Activated naive CD4-positive, alpha-beta T cell (primary cell): ENCODE data around the gene APOLD1.
"Not testable (repeated sequence)": the region's sequence is repeated elsewhere in the genome, so short reads cannot be mapped to it uniquely, and the experiment has no call there.

Experiments used
- DNase-seq, 4 experiments: peaks; one replicate each; lab custom pipeline; 2025; lab: John Stamatoyannopoulos, UW

APOLD1 gene

GRCh38 chr12:12807970-12808702, 22.7 kb downstream of the APOLD1 start:
- DNase-seq = peak in 2 of 4 experiments; percentile 42 to 50

DNA sequence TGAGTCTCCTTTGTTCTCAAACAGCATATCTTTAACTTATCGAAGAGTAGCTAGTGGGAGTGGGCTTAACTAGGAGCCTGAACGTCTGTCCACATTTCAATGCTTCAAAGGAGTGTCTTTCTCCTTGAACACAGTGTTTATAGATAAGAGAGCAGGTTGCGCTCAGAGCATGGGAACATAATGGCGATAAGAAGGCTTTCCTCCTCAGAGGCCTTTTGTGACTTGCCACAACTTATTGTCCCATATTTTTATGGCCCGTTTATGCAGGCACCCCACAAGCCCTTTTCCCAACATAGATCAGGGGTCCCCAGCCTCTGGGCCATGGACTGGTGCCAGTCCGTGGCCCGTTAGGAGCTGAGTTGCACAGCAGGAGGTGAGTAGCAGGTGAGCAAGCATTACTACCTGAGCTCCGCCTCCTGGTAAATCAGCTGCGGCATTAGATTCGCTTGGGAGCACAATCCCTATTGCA, 25.1 kb downstream of the APOLD1 start:
- DNase-seq = no peak

- no peak for DNase-seq
Observed at GRCh38 chr12:12811343-12811742, 25.9 kb downstream of the APOLD1 start.

GRCh38 chr12:12812174-12812573, 26.7 kb downstream of the APOLD1 start:
- no peak for DNase-seq

DNA sequence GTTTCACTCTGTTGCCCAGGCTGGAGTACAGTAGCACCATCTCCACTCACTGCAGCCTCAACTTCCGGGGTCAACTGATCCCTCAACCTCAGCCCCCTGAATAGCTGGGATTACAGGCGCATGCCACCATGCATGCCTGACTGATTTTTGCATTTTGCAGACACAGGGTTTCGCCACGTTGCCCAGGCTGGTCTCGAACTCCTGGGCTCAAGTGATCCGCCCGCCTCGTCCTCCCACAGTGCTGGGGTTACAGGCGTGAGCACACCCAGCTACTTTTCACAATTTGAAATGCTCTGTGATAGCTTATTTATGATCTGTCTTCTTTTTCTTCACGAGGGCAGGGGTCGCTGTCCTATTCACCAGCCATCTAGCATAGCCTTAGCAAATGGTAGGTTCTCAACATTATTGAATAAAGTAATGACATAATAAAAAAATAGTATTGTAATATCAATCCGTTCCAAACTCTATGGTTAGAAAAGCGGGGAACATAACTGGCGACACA, 27.2 kb downstream of the APOLD1 start:
- DNase-seq = no peak

GRCh38 chr12:12813120-12814101, 28.0 kb downstream of the APOLD1 start, which contains the start of gene DDX47:
Gene DDX47 (plus strand): TSS chr12:12813346. CDS start chr12:12813368, 22 bp downstream.
- DNase-seq = peak; percentile 95 to 97 (median 97)

- DNase-seq = no peak
Observed at GRCh38 chr12:12817616-12818015, 32.2 kb downstream of the APOLD1 start.

- DNase-seq = no peak
Observed at GRCh38 chr12:12818701-12819100, 33.2 kb downstream of the APOLD1 start.

DNA sequence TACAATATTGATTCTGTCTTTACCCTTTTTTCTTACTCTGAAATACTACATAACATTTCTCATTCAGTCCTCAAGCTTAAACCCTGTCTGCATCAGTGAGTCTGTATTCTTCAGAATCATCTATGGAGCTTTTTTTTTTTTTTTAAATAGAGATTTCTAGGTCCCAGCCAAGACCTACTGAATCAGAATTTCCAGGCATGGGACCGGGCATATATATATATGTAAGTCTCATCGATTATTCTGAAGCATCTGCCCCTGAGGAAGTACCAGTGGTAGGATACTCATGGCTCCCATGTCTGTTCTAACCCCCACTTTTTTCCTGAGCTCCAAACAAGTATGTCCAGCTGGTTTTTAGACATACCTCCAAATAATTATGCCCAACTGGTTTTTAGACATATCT, 33.8 kb downstream of the APOLD1 start:
- no peak for DNase-seq

DNA sequence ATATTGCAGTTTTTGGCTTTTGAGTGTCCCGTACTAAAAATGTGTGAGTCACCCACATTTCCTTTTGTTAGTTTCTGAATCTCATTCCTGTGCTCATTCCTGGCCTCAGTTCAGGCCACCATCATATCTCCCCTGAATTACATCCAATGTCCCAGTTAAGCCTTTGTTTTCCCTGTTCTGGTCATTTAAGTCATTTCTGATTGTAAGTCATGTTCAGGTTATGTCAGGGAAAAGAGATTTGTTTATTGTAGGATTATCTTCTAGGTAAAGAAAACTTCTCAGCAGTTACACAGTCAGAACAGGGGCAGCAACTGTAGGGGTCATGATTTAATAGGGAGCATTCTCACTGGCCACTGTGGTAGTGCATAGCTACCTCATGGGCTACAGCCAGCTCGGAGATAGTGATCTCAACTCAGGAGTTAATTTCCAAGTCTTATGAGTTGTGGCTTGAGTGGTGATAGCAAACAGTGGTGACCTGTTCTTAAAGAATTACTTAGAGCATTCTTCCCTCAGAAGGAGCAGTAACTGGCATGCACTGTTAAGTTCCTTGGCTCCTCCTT, 34.4 kb downstream of the APOLD1 start:
- DNase-seq = no peak

DNA sequence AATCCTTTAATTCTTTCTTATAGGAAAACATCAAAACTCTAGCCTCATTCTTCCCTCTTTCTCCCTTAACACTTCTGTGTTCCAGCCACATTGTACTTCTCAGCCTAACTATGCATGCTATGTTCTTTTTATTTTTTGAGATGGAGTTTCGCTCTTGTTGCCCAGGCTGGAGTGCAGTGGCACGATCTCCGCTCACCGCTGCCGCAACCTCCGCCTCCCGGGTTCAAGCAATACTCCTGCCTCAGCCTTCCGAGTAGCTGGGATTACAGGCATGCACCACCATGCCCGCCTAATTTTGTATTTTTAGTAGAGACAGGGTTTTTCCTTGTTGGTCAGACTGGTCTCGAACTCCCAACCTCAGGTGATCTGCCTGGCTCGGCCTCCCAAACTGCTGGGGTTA, 34.9 kb downstream of the APOLD1 start:
- DNase-seq = not testable (repeated sequence)

DNA sequence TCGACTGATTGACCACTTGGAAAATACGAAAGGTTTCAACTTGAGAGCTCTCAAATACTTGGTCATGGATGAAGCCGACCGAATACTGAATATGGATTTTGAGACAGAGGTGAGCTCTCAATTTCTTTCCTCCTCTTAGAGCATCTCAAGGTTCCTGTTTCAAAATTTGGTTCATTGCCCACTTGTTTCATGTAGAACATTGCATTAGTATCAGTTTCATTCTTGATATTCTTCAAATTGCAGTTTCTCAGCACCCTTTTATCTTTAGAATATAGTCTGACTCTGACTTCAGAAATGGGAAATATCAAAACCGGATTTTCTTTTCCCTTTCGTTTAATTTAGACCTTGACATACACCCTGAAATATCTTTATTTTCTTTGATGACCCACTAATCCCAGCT, 36.5 kb downstream of the APOLD1 start:
- no peak for DNase-seq

DNA sequence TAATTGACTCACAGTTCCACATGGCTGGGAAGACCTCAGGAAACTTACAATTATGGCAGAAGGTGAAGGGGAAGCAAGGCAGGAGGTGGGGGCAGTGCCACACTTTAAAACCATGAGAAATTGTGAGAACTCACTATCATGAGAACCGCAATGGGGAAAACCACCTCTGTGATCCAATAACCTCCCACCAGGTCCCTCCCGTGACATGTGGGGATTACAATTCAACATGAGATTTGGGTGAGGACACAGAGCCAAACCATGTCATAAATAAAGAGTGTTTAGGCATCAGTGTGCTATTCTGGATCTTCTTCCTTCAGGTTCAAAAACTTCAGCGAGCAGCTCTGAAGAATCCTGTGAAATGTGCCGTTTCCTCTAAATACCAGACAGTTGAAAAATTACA, 37.4 kb downstream of the APOLD1 start:
- no peak for DNase-seq

GRCh38 chr12:12823300-12823699, 37.8 kb downstream of the APOLD1 start:
- no peak for DNase-seq

GRCh38 chr12:12823811-12824210, 38.4 kb downstream of the APOLD1 start:
- DNase-seq = no peak

DNA sequence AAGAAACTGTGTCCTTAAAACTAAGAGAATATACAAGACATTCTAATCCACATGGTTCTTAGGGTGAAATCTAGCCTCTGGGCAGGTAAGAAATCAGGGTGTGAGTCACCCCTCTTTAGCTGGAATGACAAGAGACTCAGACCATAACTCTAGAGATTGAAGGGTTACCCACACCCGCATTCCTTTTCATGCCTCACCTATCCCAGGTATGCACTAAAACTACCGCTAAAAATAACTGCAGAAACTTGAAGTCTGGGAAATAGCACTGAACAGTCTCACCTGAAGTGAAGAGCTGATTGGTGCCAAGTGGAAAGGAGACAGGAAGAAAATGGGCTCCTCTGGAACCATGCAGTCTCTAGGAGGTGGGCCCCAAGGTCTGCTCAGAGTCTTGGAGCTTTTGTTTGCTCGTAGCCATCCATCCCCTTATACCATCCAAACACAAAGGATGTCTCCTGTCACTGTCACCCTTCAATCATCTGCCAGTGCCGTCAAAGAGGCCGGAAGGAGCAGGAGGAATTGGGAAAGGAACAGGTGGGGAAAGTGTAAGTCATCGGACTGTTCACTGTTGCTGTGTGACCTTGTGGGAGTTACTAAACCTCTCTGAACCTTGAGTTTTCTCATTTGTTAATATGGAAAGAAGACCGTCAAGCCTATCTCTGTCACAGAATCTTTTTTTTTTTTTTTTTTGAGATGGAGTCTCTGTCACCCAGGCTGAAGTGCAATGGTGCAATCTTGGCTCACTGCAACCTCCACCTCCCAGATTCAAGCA, 50.1 kb downstream of the APOLD1 start:
- DNase-seq = no peak

DNA sequence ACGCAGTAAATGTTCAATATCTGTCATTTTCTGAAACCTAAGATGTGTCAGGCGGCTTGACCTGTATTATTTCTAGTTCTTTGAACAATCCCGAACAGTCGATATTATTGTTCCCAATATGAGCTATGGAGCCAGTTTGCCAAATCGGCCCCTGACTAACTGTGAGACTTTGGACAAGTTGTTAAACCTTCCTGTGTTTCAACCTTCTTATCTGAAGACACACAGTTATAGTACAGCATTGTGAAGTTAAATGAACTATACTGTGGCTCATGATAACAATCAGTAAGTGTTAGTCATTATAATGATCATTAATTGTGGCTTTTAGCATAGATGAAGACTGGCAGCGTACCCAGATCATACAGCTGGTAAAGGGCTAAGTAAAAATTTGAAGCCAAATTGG, 51.1 kb downstream of the APOLD1 start:
- no peak for DNase-seq

DNA sequence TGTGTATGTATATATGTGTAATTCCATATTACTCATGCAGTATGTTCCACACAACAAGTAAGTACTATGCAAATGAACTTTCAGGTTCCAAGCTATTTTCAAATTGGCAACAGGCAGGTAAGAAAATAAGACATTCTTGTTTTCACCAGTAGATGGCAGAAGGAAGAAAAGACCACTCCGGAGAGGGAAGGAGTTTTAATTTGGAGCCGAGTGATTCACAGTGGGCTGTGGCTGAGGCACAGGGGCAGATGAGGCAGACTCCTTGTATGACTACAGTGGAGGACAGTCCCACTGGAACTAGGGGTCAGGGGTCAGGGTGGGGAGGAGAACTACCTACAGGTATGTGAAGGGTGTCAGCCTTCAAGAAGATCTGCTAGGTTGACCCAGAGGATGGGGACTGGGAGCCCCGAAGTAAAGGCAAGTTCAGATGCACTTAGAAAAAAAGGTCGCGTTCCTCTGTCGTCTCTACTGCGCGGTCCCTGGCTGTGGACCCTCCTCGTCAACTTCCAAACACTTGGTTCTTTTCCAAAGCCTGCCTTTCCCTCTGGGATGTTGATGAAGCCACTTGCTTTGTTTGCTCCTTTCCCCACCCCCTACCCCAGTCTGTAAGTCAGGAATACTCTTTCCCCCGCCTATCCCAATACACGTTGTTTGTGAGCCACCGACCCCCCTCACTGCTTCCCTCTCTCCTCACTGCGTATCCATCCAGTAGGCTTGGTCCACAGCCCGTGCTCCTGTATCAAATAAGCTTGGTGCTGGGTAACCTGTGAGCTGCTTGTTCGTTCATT, 51.8 kb downstream of the APOLD1 start:
- DNase-seq = peak in 1 of 4 experiments; percentile 32

GRCh38 chr12:12837813-12838153, 52.3 kb downstream of the APOLD1 start:
- no peak for DNase-seq

DNA sequence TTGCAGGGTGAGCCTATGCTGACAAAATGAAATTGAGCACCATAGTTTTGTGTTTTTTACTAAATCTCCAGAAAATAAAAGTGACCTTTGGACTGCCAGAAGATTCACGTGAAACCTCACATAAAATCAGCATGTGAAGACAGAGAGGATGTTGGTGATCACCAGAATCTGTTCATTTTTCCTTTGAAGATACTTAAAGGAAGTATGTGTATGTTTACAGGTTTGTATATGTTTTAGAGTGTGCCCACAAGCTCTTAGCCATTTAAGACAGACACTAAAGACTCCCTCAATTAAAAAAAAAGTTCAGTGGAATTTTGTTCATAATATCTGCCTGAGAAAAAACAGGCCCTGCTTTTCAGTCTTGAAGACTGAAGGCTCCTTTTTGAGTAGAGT, 53.5 kb downstream of the APOLD1 start:
- no peak for DNase-seq

DNA sequence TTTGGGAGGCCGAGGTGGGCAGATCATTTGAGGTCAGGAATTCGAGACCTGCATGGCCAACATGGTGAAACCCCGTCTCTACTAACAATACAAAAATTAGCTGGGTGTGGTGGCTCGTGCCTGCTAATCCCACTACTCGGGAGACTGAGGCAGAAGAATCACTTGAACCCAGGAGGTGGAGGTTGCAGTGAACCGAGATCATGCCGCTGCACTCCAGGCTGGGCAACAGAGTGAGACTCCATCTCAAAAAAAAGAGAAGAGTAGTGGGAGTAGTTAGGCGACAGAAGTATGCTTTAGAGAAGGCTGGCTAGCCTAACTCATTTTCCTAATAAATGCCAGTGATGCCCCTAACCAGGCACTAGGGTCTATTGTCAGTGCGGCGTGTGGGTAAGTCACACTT, 54.0 kb downstream of the APOLD1 start:
- DNase-seq = not testable (repeated sequence)
